ENCODE data around the gene TAS2R1.

GRCh38 chr5:9661316-9662015 is 31.3 kb upstream of the TAS2R1 start:
- TF ChIP-seq CTCF (conservative IDR thresholded peaks at IDR 0.05; ENCODE audit: low read length) = no peak
- no peak for TF ChIP-seq EZH2phosphoT487 (IDR thresholded peaks at IDR 0.05; ENCODE audit: borderline replicate concordance)

Data from Loucy (cell line).